LNCAP (cell line): ENCODE results near the gene PRKG1.

Source experiments
- TF ChIP-seq, protein P1 (sequence below): fragments of 450-650 bp; IDR thresholded peaks from 2 replicates; pipeline ENCODE4 v1.5.1; 2017; ENCODE audit warnings: mild to moderate bottlenecking

The PRKG1 gene

DNA sequence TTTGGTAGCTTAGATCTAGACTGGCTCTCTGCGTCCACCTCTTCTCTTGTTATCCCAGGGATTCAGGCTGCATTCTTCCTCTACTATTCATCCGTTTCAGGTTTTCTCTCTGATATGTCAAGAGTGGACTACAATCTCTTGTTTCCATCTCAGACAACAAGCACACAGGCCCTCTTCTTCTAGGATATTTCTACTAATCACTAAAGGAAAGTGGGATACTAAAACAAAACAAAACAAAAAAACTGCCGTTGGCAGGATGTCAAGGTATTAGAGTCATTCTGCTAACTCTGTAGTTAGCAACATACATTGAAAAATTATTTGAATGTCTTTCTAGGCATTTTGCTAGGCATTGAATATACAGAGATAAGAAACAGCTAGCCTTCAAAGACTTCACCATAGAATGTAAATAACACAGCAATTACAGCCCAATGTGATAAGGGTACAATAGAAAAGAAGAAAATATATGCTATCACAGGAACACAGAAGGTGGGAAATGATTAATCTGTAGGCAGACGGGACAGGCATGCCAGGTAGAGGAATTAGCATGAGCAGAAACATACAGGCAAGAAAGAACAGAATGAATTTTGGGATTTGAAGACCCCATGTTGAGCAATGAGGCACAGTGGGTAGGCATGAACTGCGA, 414.6 kb downstream of the PRKG1 start:
- TF ChIP-seq, protein P1, sequence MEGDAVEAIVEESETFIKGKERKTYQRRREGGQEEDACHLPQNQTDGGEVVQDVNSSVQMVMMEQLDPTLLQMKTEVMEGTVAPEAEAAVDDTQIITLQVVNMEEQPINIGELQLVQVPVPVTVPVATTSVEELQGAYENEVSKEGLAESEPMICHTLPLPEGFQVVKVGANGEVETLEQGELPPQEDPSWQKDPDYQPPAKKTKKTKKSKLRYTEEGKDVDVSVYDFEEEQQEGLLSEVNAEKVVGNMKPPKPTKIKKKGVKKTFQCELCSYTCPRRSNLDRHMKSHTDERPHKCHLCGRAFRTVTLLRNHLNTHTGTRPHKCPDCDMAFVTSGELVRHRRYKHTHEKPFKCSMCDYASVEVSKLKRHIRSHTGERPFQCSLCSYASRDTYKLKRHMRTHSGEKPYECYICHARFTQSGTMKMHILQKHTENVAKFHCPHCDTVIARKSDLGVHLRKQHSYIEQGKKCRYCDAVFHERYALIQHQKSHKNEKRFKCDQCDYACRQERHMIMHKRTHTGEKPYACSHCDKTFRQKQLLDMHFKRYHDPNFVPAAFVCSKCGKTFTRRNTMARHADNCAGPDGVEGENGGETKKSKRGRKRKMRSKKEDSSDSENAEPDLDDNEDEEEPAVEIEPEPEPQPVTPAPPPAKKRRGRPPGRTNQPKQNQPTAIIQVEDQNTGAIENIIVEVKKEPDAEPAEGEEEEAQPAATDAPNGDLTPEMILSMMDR = no peak

- TF ChIP-seq, protein P1 = no peak
Measured at GRCh38 chr10:51498424-51498823, 424.1 kb downstream of the PRKG1 start.

- TF ChIP-seq, protein P1 = no peak
Measured at GRCh38 chr10:51501396-51501795, 427.1 kb downstream of the PRKG1 start.

DNA sequence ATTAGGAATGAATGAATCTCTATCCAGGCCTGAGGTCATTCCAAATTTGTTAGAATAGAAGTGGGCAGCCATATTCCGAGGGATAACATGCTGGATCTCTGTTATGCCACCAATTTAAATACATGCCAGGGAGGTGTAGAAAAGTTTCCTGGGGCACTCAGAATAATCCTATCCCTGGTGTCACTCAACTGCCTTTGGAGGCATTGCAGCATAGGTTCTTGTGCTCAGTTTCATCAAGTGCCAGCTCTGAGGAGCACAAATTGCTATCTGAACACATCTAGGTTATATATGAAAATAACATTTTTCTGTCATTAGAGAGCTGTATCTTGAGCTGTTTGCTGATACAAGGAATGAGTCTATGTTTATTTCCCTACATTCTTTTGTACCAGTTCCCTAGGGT, 427.8 kb downstream of the PRKG1 start:
- TF ChIP-seq, protein P1 = no peak

GRCh38 chr10:51503378-51503777, 429.1 kb downstream of the PRKG1 start:
- TF ChIP-seq, protein P1 = no peak

DNA sequence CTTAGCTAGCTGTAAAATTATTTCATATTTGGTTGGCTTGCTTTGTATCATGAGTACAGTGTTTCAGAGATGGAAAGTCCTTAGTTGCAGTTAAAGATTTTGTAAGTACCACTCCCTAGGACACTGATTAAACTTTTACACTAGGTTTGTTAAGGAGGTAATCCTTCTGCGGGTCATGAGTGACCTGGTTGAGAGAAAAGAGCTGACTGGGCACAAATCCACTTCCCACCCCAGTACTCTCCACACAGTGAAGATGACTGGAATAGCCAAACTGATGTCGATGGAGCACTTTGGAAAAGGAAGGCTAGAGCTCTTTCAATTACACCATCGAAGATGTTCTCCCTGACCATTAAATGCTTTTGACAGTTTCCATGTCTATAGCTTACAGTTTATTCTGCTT, 433.2 kb downstream of the PRKG1 start:
- TF ChIP-seq, protein P1 = no peak

DNA sequence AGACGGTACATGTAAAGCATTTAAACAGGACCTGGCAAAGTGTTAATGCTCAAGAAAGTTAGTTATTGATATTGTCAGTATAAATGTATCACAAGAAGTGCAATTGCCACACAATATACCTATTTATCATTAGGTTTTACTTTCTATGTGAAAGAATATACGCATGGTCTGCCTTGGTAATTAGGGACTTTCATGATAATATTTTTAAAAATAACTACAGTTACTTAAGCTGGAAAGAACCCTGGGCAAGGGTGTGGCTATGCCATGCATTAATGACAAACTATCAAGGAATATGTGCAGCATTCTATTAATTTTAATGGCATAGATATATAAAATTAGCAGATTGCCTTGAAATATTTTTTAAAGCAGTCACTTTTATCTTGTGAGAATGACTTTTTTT, 433.9 kb downstream of the PRKG1 start:
- TF ChIP-seq, protein P1 = no peak

- TF ChIP-seq, protein P1 = no peak
Measured at GRCh38 chr10:51510231-51510630, 435.9 kb downstream of the PRKG1 start.
